BJ (cell line): ENCODE data around the gene TH. TPM values are rescaled to one million over a fixed set of nuclear protein-coding genes. Genes with fewer than 3 reads are reported as not detected.
A peak's percentile ranks its signal among the peaks of the same experiment; 100 is the strongest.

Experiments used
- CTCF ChIA-PET: fragments of 350-600 bp; formaldehyde crosslinking; extraction: SDS; loops from one replicate; lab custom pipeline; 2021; ENCODE audit warnings: antibody characterized with exemption, inconsistent platforms; lab: Yijun Ruan, JAX
- POLR2A ChIA-PET: fragments of 300-600 bp; sonication (Branson Sonifier 250); formaldehyde crosslinking; extraction: SDS; loops from one replicate; lab custom pipeline; 2021; ENCODE audit warnings: antibody characterized with exemption; lab: Charles Lee
- DNase-seq: peaks from one replicate; pipeline ENCODE4 v3.0.0-alpha.2; 2011; ENCODE audit warnings: low read depth
- H3K27me3 ChIP-seq: 2 replicates; pipeline ENCODE4 v1.6.0; 2011; ENCODE audit warnings: low read length; ENCODE audit not compliant: control insufficient read depth, insufficient read depth
- H3K36me3 ChIP-seq: 2 replicates; pipeline ENCODE4 v1.5.1; 2011; ENCODE audit warnings: low read length; ENCODE audit not compliant: control insufficient read depth, insufficient read depth
- H3K4me3 ChIP-seq: 2 replicates; pipeline ENCODE4 v1.5.1; 2011; ENCODE audit warnings: low read depth, mild to moderate bottlenecking, control low read depth, low read length
- polyA plus RNA-seq: library from polyadenylated mRNA; depleted of rRNA; stranded (reverse); fragments of >200 nt; gene quantifications from 2 replicates; pipeline ENCODE4 v1.2.3, GENCODE V29; 2011
- TF ChIP-seq, protein P1 (sequence below): IDR thresholded peaks from 2 replicates; pipeline ENCODE4 v1.5.1; 2011; ENCODE audit warnings: low read depth, mild to moderate bottlenecking, control low read depth, inconsistent platforms, low read length, moderate library complexity; ENCODE audit not compliant: insufficient read depth

Gene TH
- polyA plus RNA-seq, 1 experiment: not detected

DNA sequence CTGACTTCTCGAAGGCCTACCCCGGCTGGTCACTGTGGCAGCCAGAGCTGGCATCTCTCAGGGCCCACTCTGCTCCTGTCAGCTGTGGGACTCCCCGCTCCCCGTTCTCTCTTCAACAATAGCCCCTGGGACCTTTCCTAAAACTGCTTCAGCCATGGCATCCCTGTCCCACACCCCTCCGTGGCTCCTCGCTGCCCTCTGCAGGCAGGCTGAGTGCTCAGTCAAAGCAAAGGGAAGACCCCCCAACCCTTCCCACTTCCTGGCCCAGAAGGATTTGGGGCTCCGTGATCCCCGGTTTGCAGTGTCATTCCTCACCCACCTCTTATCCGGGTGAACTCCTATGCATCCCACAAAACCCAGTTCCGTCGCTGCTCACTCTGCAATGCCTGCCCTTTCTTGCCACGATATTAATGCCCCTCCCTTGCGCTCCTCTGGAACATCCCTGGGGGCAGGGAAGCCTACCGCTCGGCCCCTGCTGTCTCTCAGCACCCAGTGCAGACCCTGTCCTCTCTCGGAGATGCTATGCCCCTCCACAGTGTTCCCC is 1.6 kb upstream of the TH start:
- CTCF ChIA-PET: interaction anchor here (0.8 to 1.1 kb wide), 2 partner anchors 21 to 248 kb away, joined by 3 to 4 read pairs; no protein-coding TSS in a partner anchor
- H3K4me3 ChIP-seq: no peak overlapping the region
- H3K27me3 ChIP-seq: no peaks in the 10 kb centered on the region
- DNase-seq: no peak
- H3K36me3 ChIP-seq: no peaks in the 10 kb centered on the region
- POLR2A ChIA-PET: no interaction called here
- TF ChIP-seq, protein P1, sequence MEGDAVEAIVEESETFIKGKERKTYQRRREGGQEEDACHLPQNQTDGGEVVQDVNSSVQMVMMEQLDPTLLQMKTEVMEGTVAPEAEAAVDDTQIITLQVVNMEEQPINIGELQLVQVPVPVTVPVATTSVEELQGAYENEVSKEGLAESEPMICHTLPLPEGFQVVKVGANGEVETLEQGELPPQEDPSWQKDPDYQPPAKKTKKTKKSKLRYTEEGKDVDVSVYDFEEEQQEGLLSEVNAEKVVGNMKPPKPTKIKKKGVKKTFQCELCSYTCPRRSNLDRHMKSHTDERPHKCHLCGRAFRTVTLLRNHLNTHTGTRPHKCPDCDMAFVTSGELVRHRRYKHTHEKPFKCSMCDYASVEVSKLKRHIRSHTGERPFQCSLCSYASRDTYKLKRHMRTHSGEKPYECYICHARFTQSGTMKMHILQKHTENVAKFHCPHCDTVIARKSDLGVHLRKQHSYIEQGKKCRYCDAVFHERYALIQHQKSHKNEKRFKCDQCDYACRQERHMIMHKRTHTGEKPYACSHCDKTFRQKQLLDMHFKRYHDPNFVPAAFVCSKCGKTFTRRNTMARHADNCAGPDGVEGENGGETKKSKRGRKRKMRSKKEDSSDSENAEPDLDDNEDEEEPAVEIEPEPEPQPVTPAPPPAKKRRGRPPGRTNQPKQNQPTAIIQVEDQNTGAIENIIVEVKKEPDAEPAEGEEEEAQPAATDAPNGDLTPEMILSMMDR: peak; percentile 60

DNA sequence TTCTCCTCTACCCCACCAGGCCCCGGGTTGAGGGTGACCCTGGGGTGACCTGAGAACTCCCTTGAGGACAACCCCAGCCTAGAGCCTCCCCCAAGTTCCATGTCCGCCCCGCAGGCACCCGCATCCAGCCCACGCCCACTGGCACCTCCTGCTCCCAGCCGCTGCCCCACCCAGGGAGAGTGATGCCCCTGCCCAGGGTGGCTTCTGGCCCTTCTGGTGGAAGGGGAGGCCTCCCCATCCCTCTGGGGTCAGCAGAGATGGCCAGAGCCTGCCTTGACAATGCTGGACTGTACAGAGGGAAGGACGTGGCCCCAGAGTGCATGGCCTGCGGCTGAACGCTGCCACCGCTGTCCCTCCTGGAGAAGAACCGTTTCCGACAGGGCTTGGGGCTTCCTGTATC is 1.1 kb upstream of the TH start:
- DNase-seq: no peak
- CTCF ChIA-PET: interaction anchor here (0.8 to 1.4 kb wide), 2 partner anchors 15 to 21 kb away, joined by 3 to 4 read pairs; no protein-coding TSS in a partner anchor

DNA sequence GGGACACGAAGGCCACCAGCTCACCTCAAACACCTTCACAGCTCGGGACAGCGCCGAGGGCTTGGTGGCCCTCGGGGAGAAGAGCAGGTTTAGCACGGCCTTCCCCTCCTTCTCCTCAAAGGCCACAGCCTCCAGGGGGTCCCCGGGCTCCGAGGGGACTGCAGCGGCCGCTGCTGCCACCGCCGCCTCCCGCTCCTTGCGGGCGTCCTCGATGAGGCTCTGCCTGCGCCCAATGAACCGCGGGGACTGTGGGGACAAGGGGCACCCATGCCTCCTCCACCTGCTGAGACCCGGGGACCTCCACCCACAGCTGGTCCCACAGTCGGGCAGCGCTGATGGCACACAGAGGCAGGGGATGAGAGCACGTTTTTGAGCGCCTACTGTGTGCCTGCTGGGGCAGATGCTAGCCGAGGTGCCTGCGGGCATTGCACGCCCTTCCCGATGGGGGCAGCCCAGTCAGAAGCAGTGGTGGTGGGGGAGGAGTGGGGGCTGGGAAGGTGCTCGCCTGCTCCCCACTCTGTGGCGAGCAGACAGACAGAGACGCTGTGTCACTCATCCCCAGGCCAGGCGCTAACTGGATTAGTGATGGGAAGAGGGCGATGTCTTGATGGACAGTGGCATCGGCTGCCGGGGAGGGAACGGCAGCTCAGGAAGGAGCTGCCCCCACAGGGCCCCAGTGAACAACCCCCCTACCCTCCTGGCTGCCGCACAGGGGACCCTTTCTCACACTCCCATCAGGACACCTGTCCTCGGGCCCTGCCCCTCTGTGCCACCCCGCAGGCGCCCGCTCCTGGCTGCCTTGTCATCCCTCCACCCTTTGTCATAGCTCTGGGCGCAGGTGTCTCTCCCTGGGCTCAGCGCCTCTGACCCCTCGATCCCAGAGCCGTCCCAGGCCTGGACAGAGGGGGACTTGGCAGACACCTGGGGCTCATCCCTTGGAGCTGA is 1.7 kb downstream of the TH start:
- Histone ChIP-seq H3K36me3 (no peaks in the 10 kb centered on the region), H3K27me3 (no peaks in the 10 kb centered on the region), H3K4me3 (no peak overlapping the region)
- CTCF ChIA-PET: interaction anchor here (0.6 to 1.8 kb wide), 7 partner anchors 12 to 722 kb away, joined by 3 to 5 read pairs (median 4); no protein-coding TSS in a partner anchor
- TF ChIP-seq, protein P1: no peak
- DNase-seq: no peak
- POLR2A ChIA-PET: no interaction called here

More for the DNA sequence above, 1.1 kb upstream of the TH start:
- TF ChIP-seq, protein P1: no peak
- POLR2A ChIA-PET: no interaction called here
- H3K4me3 ChIP-seq: no peak overlapping the region
- no peaks in the 10 kb centered on the region for H3K36me3 ChIP-seq
- no peaks in the 10 kb centered on the region for H3K27me3 ChIP-seq

DNA sequence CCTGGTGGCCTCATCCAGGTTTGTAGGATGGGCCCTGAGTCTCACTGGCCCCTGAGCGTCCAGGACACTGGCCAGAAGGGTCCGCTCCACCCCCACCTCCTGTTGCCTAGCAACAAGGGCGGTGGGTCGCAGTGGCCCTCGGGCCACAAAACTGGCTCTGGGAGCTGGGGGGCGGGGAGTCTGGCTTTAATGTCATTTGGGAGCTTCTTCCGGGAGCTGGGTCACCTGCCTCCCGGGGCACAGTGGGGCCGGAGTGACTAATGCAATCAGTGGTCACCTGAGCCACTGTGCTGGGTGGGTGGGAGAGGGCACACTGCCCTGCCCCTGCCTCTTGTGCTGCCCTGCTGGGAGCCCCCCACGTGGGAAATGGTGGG is 2.6 kb downstream of the TH start:
- TF ChIP-seq, protein P1: no peak
- H3K27me3 ChIP-seq: no peaks in the 10 kb centered on the region
- ChIA-PET POLR2A (no interaction called here), CTCF (interaction anchor here (0.7 to 1.4 kb wide), 3 partner anchors 11 to 136 kb away, joined by 3 to 4 read pairs (median 3); no protein-coding TSS in a partner anchor)
- no peak overlapping the region for H3K4me3 ChIP-seq
- H3K36me3 ChIP-seq: no peaks in the 10 kb centered on the region
- DNase-seq: no peak
